ENCODE results near the gene STRIP1.

Gene STRIP1
- 112 reads per million, percentile 85 among the genes with 10 or more reads in this experiment for total RNA-seq

DNA sequence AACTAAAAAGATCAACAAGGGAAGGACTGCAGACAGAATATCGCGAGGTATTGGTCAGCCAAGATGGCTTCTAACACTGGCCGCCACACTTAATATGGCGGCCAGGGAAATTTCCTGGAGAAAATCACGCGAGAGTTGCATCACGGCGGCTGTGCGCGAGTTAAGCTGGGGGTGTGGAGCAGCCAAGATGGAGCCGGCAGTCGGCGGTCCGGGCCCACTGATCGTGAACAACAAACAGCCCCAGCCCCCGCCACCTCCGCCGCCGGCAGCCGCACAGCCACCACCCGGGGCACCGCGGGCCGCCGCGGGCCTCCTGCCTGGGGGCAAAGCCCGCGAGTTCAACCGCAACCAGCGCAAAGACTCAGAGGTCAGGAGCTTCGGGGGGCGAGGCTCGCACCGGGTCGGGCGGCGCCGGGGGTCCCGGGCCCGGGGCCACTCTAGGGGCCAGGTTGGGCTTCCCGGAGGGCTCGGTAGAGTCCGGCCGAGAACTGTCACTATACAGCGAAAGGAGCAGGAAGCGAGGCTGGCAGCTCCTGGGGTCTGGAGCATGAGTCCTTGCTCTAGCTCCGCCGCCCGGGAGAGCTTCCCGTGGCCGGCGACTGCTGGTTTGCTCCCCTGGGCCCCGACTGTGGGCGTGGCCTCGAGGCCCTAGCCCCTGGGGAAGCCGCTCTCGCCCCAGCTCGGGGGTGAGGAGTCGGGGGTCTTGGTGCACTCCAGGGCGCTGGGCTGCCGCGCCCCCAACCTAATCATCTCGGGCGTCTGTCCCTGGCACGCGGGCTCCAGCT is at the start of gene STRIP1:
TSS of gene STRIP1 (plus strand) at position 174 of the 785 bp plus-strand sequence. CDS start at position 188, 14 bp downstream.
- peak; percentile 91 for DNase-seq

- DNase-seq: no peak
These were observed 49.0 kb upstream of the STRIP1 start for GRCh38 chr1:109985247-109986053.

GRCh38 chr1:109986054-109986444 is 48.4 kb upstream of the STRIP1 start:
- no peak for DNase-seq

DNA sequence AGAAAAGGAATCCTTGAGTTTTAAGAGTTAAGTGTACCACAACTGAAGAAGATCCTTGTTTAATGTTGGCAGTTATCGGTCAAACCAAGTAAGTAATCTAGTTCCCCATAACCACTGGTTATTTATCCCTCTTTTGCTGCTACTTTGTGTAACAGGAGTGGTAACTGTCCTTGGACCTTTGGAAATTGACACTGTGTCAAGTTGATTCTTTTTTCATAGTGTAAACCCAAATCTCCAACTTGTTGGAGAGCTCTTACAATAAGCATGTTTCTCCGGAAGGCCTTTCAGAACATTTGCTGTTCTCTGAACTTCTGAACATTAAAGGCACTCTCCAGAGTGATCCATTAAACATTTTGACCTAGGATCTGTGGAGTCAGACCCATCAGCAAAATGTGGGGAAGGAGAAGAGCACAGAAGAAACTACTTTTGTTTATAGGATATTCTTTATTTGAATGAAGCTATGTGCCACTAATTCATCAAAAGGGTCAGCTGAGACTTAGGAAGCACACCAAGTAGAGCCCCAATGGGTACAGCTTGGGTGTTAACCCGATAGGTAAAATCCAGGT is 46.0 kb upstream of the STRIP1 start:
- no peak for DNase-seq

- DNase-seq: no peak
These were observed 44.7 kb upstream of the STRIP1 start for GRCh38 chr1:109989506-109990301.

GRCh38 chr1:109990302-109990653 is 44.1 kb upstream of the STRIP1 start:
- no peak for DNase-seq

GRCh38 chr1:109991400-109991925 is 43.0 kb upstream of the STRIP1 start:
- DNase-seq: no peak

DNA sequence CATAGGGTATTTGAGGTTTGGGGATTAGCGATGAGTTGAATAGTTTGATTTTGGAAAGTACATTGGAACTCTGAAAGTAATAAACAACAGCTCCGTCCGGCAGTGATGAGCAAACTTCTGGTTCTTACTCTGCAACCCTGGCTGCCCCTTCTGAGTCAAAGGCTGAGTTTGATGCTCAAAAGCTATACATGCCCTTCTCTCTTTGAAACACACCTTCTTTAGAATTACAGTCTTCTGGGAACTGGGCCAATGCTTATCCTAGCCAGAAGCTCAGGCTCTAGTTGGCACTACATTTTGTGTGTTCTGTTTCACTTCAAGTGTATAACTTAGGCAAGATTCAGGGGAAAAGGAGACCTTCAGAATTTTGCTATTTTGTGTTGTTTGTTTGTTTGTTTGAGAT is 40.5 kb upstream of the STRIP1 start:
- DNase-seq: no peak

DNA sequence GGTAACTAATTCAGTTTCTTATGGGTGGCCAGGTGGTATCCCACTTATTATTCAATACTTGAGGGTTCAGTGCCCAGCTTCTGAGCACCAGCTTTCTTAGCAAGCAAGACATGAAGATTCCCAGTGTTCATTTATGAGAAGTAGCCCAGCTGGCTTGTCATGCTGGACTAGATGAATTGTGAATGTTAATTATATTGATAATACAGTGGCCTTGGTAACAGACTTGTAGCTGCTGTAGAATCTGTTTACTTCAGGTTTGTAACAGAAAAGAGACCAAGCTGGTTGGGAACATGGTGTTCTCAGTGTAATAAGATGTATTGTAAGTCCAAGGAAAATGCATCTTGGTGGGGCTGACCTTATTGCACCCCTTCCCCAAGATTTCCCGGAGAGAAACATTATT is 39.8 kb upstream of the STRIP1 start:
- no peak for DNase-seq

GRCh38 chr1:109995536-109995935 is 38.9 kb upstream of the STRIP1 start:
- DNase-seq: no peak

DNA sequence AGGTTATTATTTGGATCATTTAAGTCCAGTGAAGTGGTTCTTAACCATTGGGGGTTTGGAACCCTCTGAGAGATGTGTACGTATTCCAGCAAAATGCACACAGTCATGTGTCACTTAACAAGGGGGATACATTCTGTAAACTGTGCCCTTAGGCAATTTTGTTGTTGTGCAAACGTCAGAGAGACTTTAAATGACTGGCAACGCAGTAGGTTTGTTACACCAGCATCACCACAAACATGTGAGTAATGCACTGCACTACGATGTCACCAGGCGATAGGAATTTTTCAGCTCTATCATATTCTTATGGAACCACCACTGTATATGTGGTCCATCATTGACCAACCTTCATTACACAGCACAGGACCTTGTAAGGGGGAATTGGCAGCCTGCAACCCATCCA is 37.9 kb upstream of the STRIP1 start:
- no peak for DNase-seq

- DNase-seq: no peak
These were observed 37.1 kb upstream of the STRIP1 start for GRCh38 chr1:109997204-109997866.

DNA sequence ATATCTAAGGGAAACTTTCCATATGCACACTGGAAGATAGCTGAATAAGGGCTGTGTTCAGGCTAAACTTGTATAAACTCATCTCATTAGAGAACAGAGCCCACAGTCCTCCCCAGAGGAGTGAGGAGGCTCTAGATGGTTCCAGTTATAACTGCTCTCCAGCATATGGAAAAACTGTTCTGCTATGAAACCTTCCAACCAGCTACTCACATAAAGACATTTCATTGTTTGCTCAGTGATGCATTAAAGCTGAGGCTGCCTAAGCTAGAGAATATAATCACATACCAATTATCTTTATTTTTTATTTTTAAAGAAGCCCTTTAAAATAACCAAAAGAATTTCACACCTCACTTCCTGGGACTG is 36.6 kb upstream of the STRIP1 start:
- no peak for DNase-seq

GRCh38 chr1:110002695-110003094 is 31.7 kb upstream of the STRIP1 start:
- no peak for DNase-seq

GRCh38 chr1:110003747-110004428 is 30.5 kb upstream of the STRIP1 start:
- no peak for DNase-seq

DNA sequence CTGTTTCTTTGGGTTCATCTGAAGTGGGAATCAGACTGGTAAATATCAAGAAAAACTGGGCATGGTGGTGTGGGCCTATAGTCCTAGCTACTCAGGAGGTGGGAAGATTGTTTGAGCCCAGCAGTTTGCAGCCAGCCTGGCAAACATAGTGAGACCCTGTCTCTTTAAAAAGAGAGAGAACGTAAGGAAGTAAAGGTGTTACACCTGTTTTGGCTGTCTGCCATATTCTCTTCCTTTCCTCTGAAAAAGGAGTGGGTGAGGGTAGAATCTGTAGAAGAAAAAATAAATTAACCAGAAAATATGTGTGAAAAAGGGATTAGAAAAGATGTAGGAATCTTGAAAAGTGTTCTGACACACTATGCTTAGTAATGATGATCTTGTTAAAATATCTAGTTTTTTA is 29.8 kb upstream of the STRIP1 start:
- no peak for DNase-seq

GRCh38 chr1:110005971-110006370 is 28.5 kb upstream of the STRIP1 start:
- no peak for DNase-seq

DNA sequence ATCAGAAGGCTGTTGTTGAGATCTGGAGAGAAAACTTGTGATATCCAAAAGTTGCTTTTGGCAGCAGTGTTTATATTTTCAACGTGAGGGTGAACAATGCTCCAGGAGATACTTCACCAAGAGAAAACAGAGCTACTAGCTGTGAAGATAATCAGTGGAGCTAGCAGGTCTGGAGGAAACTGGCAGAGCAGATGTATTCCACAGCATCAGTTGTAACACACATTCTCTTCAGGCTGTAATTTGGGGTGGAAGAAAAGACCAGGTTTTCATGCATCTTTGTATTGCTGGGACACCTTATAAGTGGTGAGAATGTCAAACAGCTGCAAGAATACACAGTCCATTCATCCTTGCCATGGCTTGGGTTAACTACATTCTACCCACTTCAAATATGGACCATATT is 27.9 kb upstream of the STRIP1 start:
- no peak for DNase-seq

- no peak for DNase-seq
These were observed 27.2 kb upstream of the STRIP1 start for GRCh38 chr1:110007046-110007830.

DNA sequence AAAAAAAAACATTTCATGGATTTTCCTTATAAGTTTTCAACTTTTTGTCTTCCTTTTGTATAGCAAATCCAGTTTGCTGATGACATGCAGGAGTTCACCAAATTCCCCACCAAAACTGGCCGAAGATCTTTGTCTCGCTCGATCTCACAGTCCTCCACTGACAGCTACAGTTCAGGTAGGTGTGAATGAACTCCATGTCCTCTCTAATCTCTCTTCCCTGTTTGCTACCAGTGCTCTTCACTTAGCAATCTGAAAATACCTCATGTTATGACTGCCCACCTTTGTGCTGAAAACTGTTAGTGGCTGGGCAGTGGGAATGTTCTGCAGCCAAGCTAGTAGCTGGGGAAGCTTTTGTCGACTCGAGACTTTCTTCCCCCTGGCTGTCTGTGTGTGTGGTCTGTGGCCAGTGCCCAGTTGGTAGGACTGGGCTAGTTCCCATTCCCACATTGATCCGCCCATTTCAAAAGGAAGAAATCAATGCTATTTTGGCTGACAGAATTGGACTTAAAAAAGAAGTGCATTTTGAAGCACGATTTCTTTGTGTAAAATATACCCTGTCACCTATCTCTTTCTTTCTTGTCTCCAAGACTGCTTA is 25.4 kb upstream of the STRIP1 start:
- DNase-seq: no peak
